T-cell (primary cell): ENCODE data around the gene DSCAML1. TPM values are rescaled to one million over a fixed set of nuclear protein-coding genes. Genes with fewer than 3 reads are reported as not detected.

Experiments
- ATAC-seq, 4 experiments: fragments of 200-7000 bp in 3 of 4; fragments of 150-1000 bp in 1 of 4; cut with Tn5 transposase; replicated peaks in 1 of 4; 1 replicate in 3 of 4; 2 replicates in 1 of 4; pipeline ENCODE4 v1.10.0; 2021; ENCODE audit warnings: moderate library complexity in 3 of 4, mild to moderate bottlenecking in 2 of 4, moderate number of reproducible peaks in 1 of 4
- CTCF ChIA-PET, 2 donors: fragments of 300-600 bp; sonication (Branson Sonifier 250); formaldehyde crosslinking; loops; one replicate each; lab custom pipeline; 2022; ENCODE audit warnings: antibody characterized with exemption in 2 of 2; lab: Charles Lee
- POLR2A ChIA-PET, 2 donors: fragments of 300-600 bp; sonication (Branson Sonifier 250); formaldehyde crosslinking; loops; one replicate each; lab custom pipeline; 2022; ENCODE audit warnings: antibody characterized with exemption in 2 of 2; lab: Charles Lee
- DNase-seq, 35 experiments: peaks; one replicate each; pipeline versions ENCODE4 v3.0.0 to v3.0.0-alpha.2; 2013 to 2023
- H3K27ac ChIP-seq: one replicate; pipeline ENCODE4 v1.5.1; 2013; ENCODE audit warnings: low read length
- H3K27me3 ChIP-seq, 2 experiments: replicated peaks in 1 of 2; 1 replicate in 1 of 2; 2 replicates in 1 of 2; pipeline versions ENCODE4 v1.6.1 to v1.7.0; 2013; ENCODE audit warnings: low read length in 1 of 2, mixed read lengths in 1 of 2; ENCODE audit not compliant: control insufficient read depth in 2 of 2, insufficient read depth in 2 of 2; ENCODE audit errors: extremely low read depth in 1 of 2
- H3K36me3 ChIP-seq, 2 donors: 1 replicate in 1 of 2; 2 replicates in 1 of 2; pipeline versions ENCODE4 v1.6.1 to v1.7.0; 2013; ENCODE audit warnings: low read length in 1 of 2; ENCODE audit not compliant: control insufficient read depth in 2 of 2, insufficient read depth in 1 of 2; ENCODE audit errors: extremely low read depth in 1 of 2
- H3K4me1 ChIP-seq, 2 experiments: 1 replicate in 1 of 2; 2 replicates in 1 of 2; pipeline versions ENCODE4 v1.6.1 to v1.7.0; 2013; ENCODE audit warnings: low read length in 2 of 2, mixed read lengths in 1 of 2; ENCODE audit not compliant: insufficient read depth in 2 of 2, control insufficient read depth in 1 of 2; ENCODE audit errors: extremely low read depth in 1 of 2
- H3K4me3 ChIP-seq, 2 donors: 1 replicate in 1 of 2; 2 replicates in 1 of 2; pipeline versions ENCODE4 v1.5.1 to v1.7.0; 2013; ENCODE audit warnings: mild to moderate bottlenecking in 2 of 2, low read length in 1 of 2, moderate library complexity in 1 of 2; ENCODE audit not compliant: control insufficient read depth in 1 of 2; ENCODE audit errors: extremely low read depth in 1 of 2
- H3K9me3 ChIP-seq: 2 replicates; pipeline ENCODE4 v1.7.0; 2013
- H3K27ac Mint-ChIP-seq, 2 donors: one replicate each; pipeline ENCODE4 v1.8.0; 2020 to 2021; ENCODE audit warnings: mild to moderate bottlenecking in 2 of 2, mixed read lengths in 2 of 2
- H3K27me3 Mint-ChIP-seq, 2 donors: one replicate each; pipeline ENCODE4 v1.8.0; 2021 to 2022; ENCODE audit warnings: mixed read lengths in 2 of 2
- H3K36me3 Mint-ChIP-seq: one replicate; pipeline ENCODE4 v1.8.0; 2021; ENCODE audit warnings: mixed read lengths
- H3K4me1 Mint-ChIP-seq, 3 donors: one replicate each; pipeline ENCODE4 v1.8.0; 2020 to 2022; ENCODE audit warnings: mixed read lengths in 3 of 3, mild to moderate bottlenecking in 1 of 3
- H3K4me3 Mint-ChIP-seq, 3 donors: one replicate each; pipeline ENCODE4 v1.8.0; 2020 to 2022; ENCODE audit warnings: mild to moderate bottlenecking in 3 of 3, mixed read lengths in 3 of 3, moderate library complexity in 3 of 3
- H3K9me3 Mint-ChIP-seq, 3 donors: one replicate each; pipeline ENCODE4 v1.8.0; 2020 to 2022; ENCODE audit warnings: mixed read lengths in 3 of 3
- WGBS: methylation state at CpG from one replicate; pipeline ENCODE4 v1.1.5; 2013; ENCODE audit warnings: missing lambda C conversion rate; ENCODE audit not compliant: insufficient coverage; 5-methylcytosine and 5-hydroxymethylcytosine counted together
- total RNA-seq, 35 experiments: library from RNA in 6 of 35; stranded (reverse) in 6 of 35; fragments of 120-200 nt in 1 of 35; gene quantifications; one replicate each; pipeline versions ENCODE4 v1.2.1 to v1.2.4 and lab custom pipeline; 2013 to 2026

DSCAML1 gene
- total RNA-seq, 5 donors from 2014 or later (not counting 1 experiment from before 2014, with no cell fraction given), result 0.15 to 2.4 (median 0.96) TPM

DNA sequence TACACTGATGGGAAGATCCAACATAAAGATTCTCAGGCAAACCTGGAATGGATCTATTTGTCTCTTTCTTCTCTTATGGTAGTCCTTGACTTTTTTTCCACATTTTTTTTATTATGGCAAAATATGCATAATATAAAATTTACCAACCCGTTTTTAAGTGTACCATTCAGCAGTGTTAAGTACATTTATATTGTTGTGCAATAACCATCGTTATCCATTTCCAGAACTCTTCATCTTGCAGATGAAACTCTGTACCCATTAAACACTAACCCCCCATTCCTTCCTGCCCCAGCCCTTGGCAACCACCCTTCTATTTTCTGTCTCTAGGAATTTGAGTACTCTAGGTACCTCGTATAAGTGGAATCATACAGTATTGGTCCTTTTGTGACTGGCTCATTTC, 99.7 kb downstream of the DSCAML1 start:
- WGBS, result no CpG with 5 or more reads among the region's 3 CpGs
- peaks cover 0 to 30% of the 10 kb centered on the region in 2 experiments for H3K27me3 ChIP-seq
- H3K27me3 Mint-ChIP-seq, result peaks cover 20 to 25% of the 10 kb centered on the region in 2 donors
- no peak overlapping the region for H3K27ac ChIP-seq
- no peak overlapping the region for H3K27ac Mint-ChIP-seq
- no peaks in the 10 kb centered on the region for H3K36me3 Mint-ChIP-seq
- peaks cover 4 to 7% (median 5%) of the 10 kb centered on the region in 3 donors for H3K4me1 Mint-ChIP-seq
- no peak overlapping the region for H3K4me3 ChIP-seq
- no peaks in the 10 kb centered on the region for H3K9me3 ChIP-seq
- ChIA-PET CTCF (no interaction called here), POLR2A (no interaction called here)
- ATAC-seq (no peak), DNase-seq (no peak)
- H3K4me1 ChIP-seq, result no peaks in the 10 kb centered on the region
- no peak overlapping the region for H3K4me3 Mint-ChIP-seq
- no peaks in the 10 kb centered on the region for H3K36me3 ChIP-seq
- H3K9me3 Mint-ChIP-seq, result no peaks in the 10 kb centered on the region

DNA sequence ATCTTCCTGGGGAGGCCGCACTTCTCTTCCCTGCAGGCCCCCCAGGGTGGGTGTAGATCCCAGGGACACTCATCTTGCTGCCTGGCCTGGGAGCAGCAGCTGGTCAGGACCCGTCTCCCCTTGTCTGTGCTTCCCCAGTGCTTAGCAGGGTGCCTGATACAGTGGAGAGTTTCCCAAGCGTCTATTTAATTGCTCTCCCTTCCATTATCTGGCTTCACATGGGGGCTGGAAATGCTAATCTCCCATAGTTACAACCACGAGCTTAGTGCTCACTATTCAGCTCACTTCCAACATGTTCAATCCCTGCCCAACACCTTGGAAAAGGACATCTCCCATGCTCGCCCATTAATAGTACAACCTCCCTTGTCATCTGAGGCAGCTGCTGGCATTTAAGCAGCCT, 100.5 kb downstream of the DSCAML1 start:
- Mint-ChIP-seq H3K9me3 (no peaks in the 10 kb centered on the region), H3K36me3 (no peaks in the 10 kb centered on the region), H3K27me3 (peaks cover 13 to 17% of the 10 kb centered on the region in 2 donors), H3K4me3 (no peak overlapping the region), H3K4me1 (no peaks in the 10 kb centered on the region), H3K27ac (no peak overlapping the region)
- Histone ChIP-seq H3K9me3 (no peaks in the 10 kb centered on the region), H3K27ac (no peak overlapping the region), H3K27me3 (peaks cover 0 to 23% of the 10 kb centered on the region in 2 experiments), H3K4me1 (no peaks in the 10 kb centered on the region), H3K36me3 (no peaks in the 10 kb centered on the region), H3K4me3 (no peak overlapping the region)
- DNase-seq (no peak), ATAC-seq (no peak)
- ChIA-PET CTCF (no interaction called here), POLR2A (no interaction called here)
- 62% methylated on average over 5 of the region's 5 CpGs for WGBS

DNA sequence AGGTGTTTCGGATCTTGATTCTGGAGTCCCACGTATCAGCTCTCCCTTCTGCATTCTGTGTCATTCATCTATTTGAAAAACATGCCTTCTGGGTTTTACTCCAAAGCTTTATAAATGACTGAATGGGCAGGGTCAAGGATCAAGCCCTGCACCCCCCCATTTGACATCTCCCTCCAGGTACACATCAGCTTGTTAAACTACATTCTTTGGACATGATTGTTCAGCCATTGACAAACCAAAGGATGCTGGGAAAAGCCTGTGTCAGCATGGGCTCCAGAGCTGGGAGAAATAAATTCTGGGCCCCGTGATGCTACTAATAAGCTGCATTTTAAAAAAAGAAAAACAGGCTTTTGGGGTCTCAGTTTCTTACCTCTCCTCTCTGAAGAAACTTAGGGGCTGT, 103.7 kb downstream of the DSCAML1 start:
- Mint-ChIP-seq H3K36me3 (no peaks in the 10 kb centered on the region), H3K4me3 (no peak overlapping the region), H3K27me3 (peaks cover 4 to 6% of the 10 kb centered on the region in 2 donors), H3K27ac (no peak overlapping the region), H3K9me3 (no peaks in the 10 kb centered on the region), H3K4me1 (no peaks in the 10 kb centered on the region)
- CTCF ChIA-PET, result no interaction called here
- WGBS, result 73% methylated on average over 2 of the region's 3 CpGs
- Histone ChIP-seq H3K27me3 (peaks cover 0 to 7% of the 10 kb centered on the region in 2 experiments), H3K27ac (no peak overlapping the region), H3K36me3 (no peaks in the 10 kb centered on the region), H3K9me3 (no peaks in the 10 kb centered on the region), H3K4me3 (no peak overlapping the region), H3K4me1 (no peaks in the 10 kb centered on the region)
- DNase-seq, result no peak
- POLR2A ChIA-PET, result no interaction called here
- no peak for ATAC-seq

DNA sequence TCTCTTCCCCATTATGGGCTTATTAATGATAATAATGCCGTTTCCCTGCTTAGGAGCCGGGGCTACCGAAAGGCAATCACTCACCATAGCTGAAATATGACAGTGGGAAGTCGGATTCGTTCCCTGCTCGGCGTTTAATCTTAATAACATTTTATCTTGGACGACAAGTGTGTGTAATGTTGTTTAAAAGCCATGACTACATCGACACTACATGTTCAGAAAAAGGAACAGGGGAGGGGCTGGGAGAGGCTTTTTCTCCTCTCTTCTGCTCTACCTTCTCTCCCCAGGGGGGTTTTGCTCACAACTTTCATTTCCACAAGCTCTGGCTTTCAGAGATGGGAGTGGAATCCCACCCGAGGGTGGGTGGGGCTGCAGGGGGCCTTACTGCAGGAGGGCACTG, 105.5 kb downstream of the DSCAML1 start:
- no peak overlapping the region for H3K27ac Mint-ChIP-seq
- peaks cover 9 to 10% of the 10 kb centered on the region in 2 donors for H3K27me3 Mint-ChIP-seq
- ChIA-PET POLR2A (no interaction called here), CTCF (no interaction called here)
- no peaks in the 10 kb centered on the region for H3K9me3 Mint-ChIP-seq
- WGBS, result no CpG with 5 or more reads among the region's 10 CpGs
- no peak overlapping the region for H3K4me3 ChIP-seq
- ATAC-seq (no peak), DNase-seq (no peak)
- no peaks in the 10 kb centered on the region for H3K36me3 Mint-ChIP-seq
- no peak overlapping the region for H3K27ac ChIP-seq
- H3K36me3 ChIP-seq, result no peaks in the 10 kb centered on the region
- H3K27me3 ChIP-seq, result peaks cover 0 to 9% of the 10 kb centered on the region in 2 experiments
- H3K4me3 Mint-ChIP-seq, result no peak overlapping the region
- H3K9me3 ChIP-seq, result no peaks in the 10 kb centered on the region
- no peaks in the 10 kb centered on the region for H3K4me1 Mint-ChIP-seq
- H3K4me1 ChIP-seq, result no peaks in the 10 kb centered on the region

DNA sequence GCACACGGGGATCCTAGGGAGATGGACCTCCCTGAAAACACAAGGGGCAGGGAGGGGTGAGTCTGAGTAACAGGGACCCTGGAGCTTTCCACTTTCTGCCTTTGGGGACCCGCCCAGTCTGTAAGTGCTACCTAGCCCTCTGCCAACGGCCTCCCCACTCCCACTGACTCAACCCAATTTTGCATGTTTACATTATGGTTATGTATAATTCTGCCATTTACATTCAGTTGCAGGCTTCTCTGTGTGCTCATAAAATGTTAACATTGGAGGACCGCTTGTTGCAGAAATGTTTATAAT, 105.8 kb downstream of the DSCAML1 start:
- H3K36me3 Mint-ChIP-seq, result no peaks in the 10 kb centered on the region
- Histone ChIP-seq H3K9me3 (no peaks in the 10 kb centered on the region), H3K4me1 (no peaks in the 10 kb centered on the region), H3K27ac (no peak overlapping the region), H3K36me3 (no peaks in the 10 kb centered on the region), H3K4me3 (no peak overlapping the region), H3K27me3 (peaks cover 0 to 9% of the 10 kb centered on the region in 2 experiments)
- POLR2A ChIA-PET, result no interaction called here
- no CpG with 5 or more reads among the region's 4 CpGs for WGBS
- H3K27me3 Mint-ChIP-seq, result peaks cover 9 to 10% of the 10 kb centered on the region in 2 donors
- no peak for ATAC-seq
- no peak overlapping the region for H3K27ac Mint-ChIP-seq
- no peaks in the 10 kb centered on the region for H3K4me1 Mint-ChIP-seq
- no peak overlapping the region for H3K4me3 Mint-ChIP-seq
- CTCF ChIA-PET, result no interaction called here
- H3K9me3 Mint-ChIP-seq, result no peaks in the 10 kb centered on the region
- no peak for DNase-seq

DNA sequence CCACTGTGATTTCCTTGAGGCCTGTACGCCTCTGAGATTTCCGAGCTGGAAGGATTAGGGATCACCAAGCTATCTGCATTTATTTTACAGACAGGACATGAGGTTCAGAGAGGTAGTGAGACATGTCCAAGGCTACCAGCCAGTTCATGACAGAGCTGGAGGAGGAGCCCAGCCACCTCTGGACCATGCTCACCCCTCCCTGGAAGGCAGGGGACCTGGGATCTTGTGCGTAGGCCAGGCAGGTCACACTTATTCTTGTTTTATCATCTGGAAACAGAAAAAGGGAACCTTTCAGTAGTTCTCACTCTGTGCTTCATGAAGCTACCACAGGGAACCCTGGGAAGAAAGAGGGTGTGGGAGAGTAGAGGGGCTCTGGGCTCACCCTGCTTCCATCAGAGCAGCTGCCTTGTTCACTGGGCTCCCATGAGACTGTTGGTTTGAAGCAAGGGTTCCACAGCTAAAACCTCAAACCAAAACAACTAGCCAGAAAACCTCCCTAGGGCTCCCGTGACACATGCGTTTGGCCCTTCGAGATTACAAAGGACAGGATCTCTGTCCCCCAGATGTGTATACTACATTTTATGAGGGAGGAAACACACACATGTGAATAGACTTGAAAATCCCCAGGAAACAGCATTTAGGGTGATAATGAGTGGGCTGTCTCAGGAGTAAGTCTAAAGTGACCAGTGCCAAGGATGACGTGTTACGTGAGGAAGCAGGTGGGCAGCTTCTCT, 106.4 kb downstream of the DSCAML1 start:
- Histone ChIP-seq H3K27me3 (peaks cover 0 to 9% of the 10 kb centered on the region in 2 experiments), H3K36me3 (no peaks in the 10 kb centered on the region), H3K27ac (no peak overlapping the region), H3K9me3 (no peaks in the 10 kb centered on the region), H3K4me1 (no peaks in the 10 kb centered on the region), H3K4me3 (no peak overlapping the region)
- WGBS, result 77% methylated on average over 4 of the region's 8 CpGs
- Mint-ChIP-seq H3K9me3 (no peaks in the 10 kb centered on the region), H3K27me3 (peaks cover 9 to 10% of the 10 kb centered on the region in 2 donors), H3K4me1 (no peaks in the 10 kb centered on the region), H3K4me3 (no peak overlapping the region), H3K27ac (no peak overlapping the region), H3K36me3 (no peaks in the 10 kb centered on the region)
- ATAC-seq (no peak), DNase-seq (no peak)
- POLR2A ChIA-PET, result no interaction called here
- CTCF ChIA-PET, result no interaction called here
